H9 (cell line): ENCODE measurements around the gene PRPF8. TPM values are rescaled to one million over a fixed set of nuclear protein-coding genes. Genes with fewer than 3 reads are reported as not detected.

Experiments
- DNase-seq: peaks from one replicate; pipeline ENCODE4 v3.0.0-alpha.2; 2017
- H2AFZ ChIP-seq: one replicate; pipeline ENCODE4 v1.6.1; 2013; ENCODE audit warnings: mild to moderate bottlenecking, low read length, control low read depth, moderate library complexity
- H2AK5ac ChIP-seq: 2 replicates; pipeline ENCODE4 v1.6.1; 2013; ENCODE audit warnings: low read length, control low read depth, mixed read lengths; ENCODE audit not compliant: insufficient read length
- H2BK120ac ChIP-seq: one replicate; pipeline ENCODE4 v1.6.1; 2013; ENCODE audit warnings: low read depth, mild to moderate bottlenecking, low read length, control low read depth, inconsistent platforms; ENCODE audit not compliant: poor library complexity, severe bottlenecking
- H2BK12ac ChIP-seq: 2 replicates; pipeline ENCODE4 v1.6.1; 2013; ENCODE audit warnings: low read length, control low read depth, mixed read lengths, low read depth; ENCODE audit not compliant: insufficient read length
- H2BK15ac ChIP-seq: 2 replicates; pipeline ENCODE4 v1.6.1; 2013; ENCODE audit warnings: low read depth, low read length, control low read depth
- H2BK20ac ChIP-seq: one replicate; pipeline ENCODE4 v1.6.1; 2013; ENCODE audit warnings: low read depth, mild to moderate bottlenecking, low read length, control low read depth, inconsistent platforms; ENCODE audit not compliant: poor library complexity, severe bottlenecking
- H2BK5ac ChIP-seq: 2 replicates; pipeline ENCODE4 v1.6.1; 2013; ENCODE audit warnings: low read length, control low read depth, mixed read lengths; ENCODE audit not compliant: insufficient read length
- H3K14ac ChIP-seq: 2 replicates; pipeline ENCODE4 v1.6.1; 2013; ENCODE audit warnings: low read length, control low read depth; ENCODE audit not compliant: insufficient read depth
- H3K18ac ChIP-seq: 2 replicates; pipeline ENCODE4 v1.6.1; 2013; ENCODE audit warnings: low read depth, mild to moderate bottlenecking, mixed read lengths, low read length, control low read depth; ENCODE audit not compliant: insufficient read length
- H3K23ac ChIP-seq: 2 replicates; pipeline ENCODE4 v1.6.1; 2013; ENCODE audit warnings: low read length, control low read depth, mixed read lengths, low read depth; ENCODE audit not compliant: insufficient read length
- H3K23me2 ChIP-seq: 2 replicates; pipeline ENCODE4 v1.6.1; 2013; ENCODE audit warnings: low read depth, mild to moderate bottlenecking, mixed read lengths, low read length, control low read depth; ENCODE audit not compliant: insufficient read length, poor library complexity, severe bottlenecking
- H3K27ac ChIP-seq: 2 replicates; pipeline ENCODE4 v1.5.1; 2013; ENCODE audit warnings: low read length, control low read depth, mixed read lengths, low read depth; ENCODE audit not compliant: insufficient read length
- H3K27me3 ChIP-seq: 2 replicates; pipeline ENCODE4 v1.6.1; 2013; ENCODE audit warnings: low read length, control low read depth, inconsistent platforms; ENCODE audit not compliant: insufficient read depth
- H3K4ac ChIP-seq: 2 replicates; pipeline ENCODE4 v1.6.1; 2013; ENCODE audit warnings: low read depth, mild to moderate bottlenecking, control low read depth, inconsistent platforms, low read length, moderate library complexity
- H3K4me1 ChIP-seq: 2 replicates; pipeline ENCODE4 v1.6.1; 2013; ENCODE audit warnings: low read length, control low read depth, inconsistent platforms; ENCODE audit not compliant: insufficient read depth
- H3K4me2 ChIP-seq: 2 replicates; pipeline ENCODE4 v1.6.1; 2013; ENCODE audit warnings: low read length, control low read depth, mixed read lengths; ENCODE audit not compliant: insufficient read length, insufficient read depth
- H3K56ac ChIP-seq: 2 replicates; pipeline ENCODE4 v1.6.1; 2013; ENCODE audit warnings: low read depth, mild to moderate bottlenecking, mixed read lengths, low read length, control low read depth; ENCODE audit not compliant: insufficient read length
- H3K79me1 ChIP-seq: 2 replicates; pipeline ENCODE4 v1.6.1; 2013; ENCODE audit warnings: low read depth, mild to moderate bottlenecking, moderate library complexity, low read length, control low read depth, inconsistent platforms; ENCODE audit not compliant: insufficient read depth, poor library complexity, severe bottlenecking
- H3K79me2 ChIP-seq: 2 replicates; pipeline ENCODE4 v1.6.1; 2013; ENCODE audit warnings: low read length, control low read depth, inconsistent platforms; ENCODE audit not compliant: insufficient read depth
- H3K9ac ChIP-seq: 2 replicates; pipeline ENCODE4 v1.6.1; 2013; ENCODE audit warnings: low read length, control low read depth, mixed read lengths; ENCODE audit not compliant: insufficient read length; ENCODE audit errors: extremely low read depth
- H3K9me3 ChIP-seq: one replicate; pipeline ENCODE4 v1.6.1; 2013; ENCODE audit warnings: low read depth, low read length, inconsistent platforms; ENCODE audit not compliant: control insufficient read depth
- H3T11ph ChIP-seq: one replicate; pipeline ENCODE4 v1.6.1; 2013; ENCODE audit warnings: mild to moderate bottlenecking, low read length, control low read depth, inconsistent platforms
- H4K20me1 ChIP-seq: one replicate; pipeline ENCODE4 v1.6.1; 2013; ENCODE audit not compliant: control insufficient read depth, insufficient read length, insufficient read depth
- H4K5ac ChIP-seq: 2 replicates; pipeline ENCODE4 v1.6.1; 2013; ENCODE audit warnings: low read depth, mild to moderate bottlenecking, mixed read lengths, low read length, control low read depth; ENCODE audit not compliant: insufficient read length
- H4K8ac ChIP-seq: replicated peaks from 2 replicates; pipeline ENCODE4 v1.6.1; 2013; ENCODE audit warnings: low read length, control low read depth, mixed read lengths, low read depth; ENCODE audit not compliant: insufficient read length
- H4K91ac ChIP-seq: 2 replicates; pipeline ENCODE4 v1.6.1; 2013; ENCODE audit warnings: low read depth, mild to moderate bottlenecking, moderate library complexity, mixed read lengths, low read length, control low read depth; ENCODE audit not compliant: insufficient read length
- H3K27ac Mint-ChIP-seq, 3 experiments: 2 replicates in 2 of 3; 3 replicates in 1 of 3; pipeline ENCODE4 v1.8.0; 2020 to 2021; ENCODE audit warnings: mixed read lengths in 3 of 3, mild to moderate bottlenecking in 1 of 3, moderate library complexity in 1 of 3
- H3K27me3 Mint-ChIP-seq: 2 replicates; pipeline ENCODE4 v1.8.0; 2021; ENCODE audit warnings: low read depth, mild to moderate bottlenecking, moderate library complexity, mixed read lengths
- H3K36me3 Mint-ChIP-seq, 3 experiments: 2 replicates in 2 of 3; 3 replicates in 1 of 3; pipeline ENCODE4 v1.8.0; 2020 to 2021; ENCODE audit warnings: low read depth in 3 of 3, mixed read lengths in 3 of 3; ENCODE audit not compliant: insufficient read depth in 1 of 3
- H3K4me1 Mint-ChIP-seq, 2 experiments: 2 replicates each; pipeline ENCODE4 v1.8.0; 2020; ENCODE audit warnings: mixed read lengths in 2 of 2
- H3K4me3 Mint-ChIP-seq, 2 experiments: 2 replicates in 1 of 2; 3 replicates in 1 of 2; pipeline ENCODE4 v1.8.0; 2020 to 2021; ENCODE audit warnings: mild to moderate bottlenecking in 2 of 2, mixed read lengths in 2 of 2, moderate library complexity in 1 of 2
- H3K9me3 Mint-ChIP-seq, 2 experiments: 2 replicates in 1 of 2; 3 replicates in 1 of 2; pipeline ENCODE4 v1.8.0; 2020; ENCODE audit warnings: mild to moderate bottlenecking in 2 of 2, mixed read lengths in 2 of 2, moderate library complexity in 1 of 2
- CTCF ChIP-seq: fragments of 200-600 bp; sonication (generic); conservative IDR thresholded peaks from 3 replicates; pipeline ENCODE4 v1.8.0; 2021; ENCODE audit warnings: antibody characterized with exemption, mild to moderate bottlenecking
- WGBS: extraction: QIAGEN DNeasy Blood & Tissue Kit; methylation state at CpG from one replicate; pipeline ENCODE4 v1.1.7; 2013; ENCODE audit warnings: missing lambda C conversion rate, low lambda C conversion rate, mixed read lengths; ENCODE audit not compliant: insufficient read length; ENCODE audit errors: extremely low coverage; 5-methylcytosine and 5-hydroxymethylcytosine counted together
- total RNA-seq: library from RNA; stranded (reverse); gene quantifications from 2 replicates; pipeline ENCODE4 v1.2.1, GENCODE V29; 2021

The PRPF8 gene
- total RNA-seq, 1 experiment from 2014 or later, result 408 TPM

GRCh38 chr17:1621273-1621954 is 63.3 kb downstream of the PRPF8 start:
- no peak overlapping the region for H4K5ac ChIP-seq
- H3K4me1 ChIP-seq, result no peaks in the 10 kb centered on the region; the same call in 1 of the 2 replicates
- no peak overlapping the region for H2BK15ac ChIP-seq
- H3K27me3 Mint-ChIP-seq, result no peaks in the 10 kb centered on the region; the same call in 1 of the 2 replicates
- no peak overlapping the region for H2BK20ac ChIP-seq
- no peak overlapping the region for H2BK5ac ChIP-seq
- H3K9me3 Mint-ChIP-seq, result no peaks in the 10 kb centered on the region
- TF ChIP-seq CTCF, result no peak
- no peak overlapping the region for H3K18ac ChIP-seq
- no peak overlapping the region for H3K56ac ChIP-seq
- no peak for DNase-seq
- peaks cover 17 to 18% of the 10 kb centered on the region in 2 experiments for H3K4me1 Mint-ChIP-seq
- no peaks in the 10 kb centered on the region for H3K27me3 ChIP-seq
- H3T11ph ChIP-seq, result no peak overlapping the region
- no CpG with 5 or more reads among the region's 22 CpGs for WGBS
- no peak overlapping the region for H2BK120ac ChIP-seq
- H3K79me1 ChIP-seq, result no peaks in the 10 kb centered on the region
- H2AFZ ChIP-seq, result no peak overlapping the region
- no peak overlapping the region for H4K91ac ChIP-seq
- H3K9ac ChIP-seq, result no peak overlapping the region
- no peaks in the 10 kb centered on the region; the same call in 1 of the 2 replicates for H3K79me2 ChIP-seq
- H3K4ac ChIP-seq, result no peak overlapping the region
- H3K27ac ChIP-seq, result no peak overlapping the region
- peaks cover 0 to 5% (median 5%) of the 10 kb centered on the region in 3 experiments; a peak in 5 of 7 replicates for H3K36me3 Mint-ChIP-seq
- H3K23ac ChIP-seq, result no peak overlapping the region
- H4K20me1 ChIP-seq, result no peaks in the 10 kb centered on the region
- H3K23me2 ChIP-seq, result no peaks in the 10 kb centered on the region
- no peak overlapping the region for H2BK12ac ChIP-seq
- H3K9me3 ChIP-seq, result no peaks in the 10 kb centered on the region
- peak overlapping the region in 2 of 3 experiments; percentile 66 to 93; a peak in 2 of 7 replicates for H3K27ac Mint-ChIP-seq
- no peak overlapping the region for H3K4me2 ChIP-seq
- H3K4me3 Mint-ChIP-seq, result no peak overlapping the region
- no peak overlapping the region for H3K14ac ChIP-seq
- no peak overlapping the region for H4K8ac ChIP-seq
- H2AK5ac ChIP-seq, result no peak overlapping the region
